SK-MEL-5 (cell line): ENCODE results near the gene ANO3. TPM values are rescaled to one million over a fixed set of nuclear protein-coding genes. Genes with fewer than 3 reads are reported as not detected.
A peak's percentile ranks its signal among the peaks of the same experiment; 100 is the strongest.

ENCODE experiments used
- DNase-seq: peaks from one replicate; pipeline ENCODE4 v3.0.0-alpha.2; 2016; ENCODE audit warnings: low read depth, low spot score
- in situ Hi-C: cut with HindIII; loops from 2 replicates; pipeline ENCODE4 v1.10.0; 2016; ENCODE audit warnings: low sequenced_read_pairs, high pct_unique_total_duplicates, low pct_unique_long_range_greater_than_20kb
- total RNA-seq: library from RNA; depleted of rRNA; stranded (reverse); fragments of >200 nt; shearing (Covaris generic); gene quantifications from 2 replicates; pipeline ENCODE4 v1.2.3, GENCODE V29; 2014

ANO3 gene
- total RNA-seq, 1 experiment from 2014 or later: 1.5 TPM

DNA sequence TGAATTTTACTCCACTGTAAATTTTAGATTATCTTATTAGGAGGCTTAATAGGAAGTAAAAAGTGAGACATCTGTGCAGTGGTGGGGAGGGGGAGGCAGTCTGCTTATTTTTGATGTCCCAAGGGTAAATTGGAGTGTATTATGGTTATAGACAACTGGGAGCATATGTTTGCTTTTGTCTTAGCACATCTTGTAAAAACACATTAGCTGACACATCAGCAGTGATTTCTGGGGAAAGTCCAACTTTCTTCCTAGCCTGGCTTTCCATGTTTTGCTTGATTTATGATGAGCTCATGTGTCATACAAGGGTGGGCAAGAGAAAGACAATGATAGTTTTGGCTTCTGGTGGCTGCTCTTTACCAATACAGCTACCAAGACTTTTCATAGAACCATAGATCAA, 4.0 kb downstream of the ANO3 start:
- in situ Hi-C loops: no loop called here
- DNase-seq: no peak

DNA sequence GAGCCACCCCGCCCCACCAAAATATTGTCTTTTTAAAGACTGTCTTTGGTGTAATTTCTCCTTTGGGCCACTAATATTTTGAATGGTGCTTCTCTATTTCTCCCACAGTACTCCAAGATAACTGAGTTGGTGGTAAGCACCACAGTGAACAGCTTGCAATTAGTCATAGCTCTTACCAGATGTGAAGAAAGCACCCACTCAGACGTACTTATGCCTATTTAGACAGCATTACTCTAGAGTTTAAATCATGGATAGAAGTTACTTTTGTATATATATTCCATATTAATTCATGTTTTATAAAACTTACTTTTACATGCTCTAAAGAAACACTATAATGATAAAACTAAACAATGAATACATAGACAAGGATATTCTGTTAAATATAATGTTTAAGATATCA, 12.7 kb downstream of the ANO3 start:
- no peak for DNase-seq
- in situ Hi-C loops: no loop called here

DNA sequence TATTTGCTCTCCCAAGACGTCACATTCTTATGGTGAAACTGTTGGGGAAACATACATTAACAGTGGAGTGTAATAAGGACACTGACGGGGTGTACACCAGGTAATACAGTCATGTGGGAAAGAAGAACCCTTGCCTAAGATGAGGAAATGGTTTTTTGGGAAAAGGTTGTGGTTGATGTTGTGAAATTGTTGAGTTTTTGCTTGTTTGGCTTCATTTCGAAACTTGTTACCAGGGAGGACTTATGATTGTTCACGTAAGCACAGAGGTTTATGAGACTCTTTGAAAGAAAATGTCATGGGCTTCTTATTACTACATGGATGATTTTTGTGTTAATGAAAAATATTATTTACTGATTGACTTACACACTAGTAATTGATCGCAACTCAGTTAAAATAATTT, 16.8 kb downstream of the ANO3 start:
- DNase-seq: no peak
- in situ Hi-C loops: no loop called here

DNA sequence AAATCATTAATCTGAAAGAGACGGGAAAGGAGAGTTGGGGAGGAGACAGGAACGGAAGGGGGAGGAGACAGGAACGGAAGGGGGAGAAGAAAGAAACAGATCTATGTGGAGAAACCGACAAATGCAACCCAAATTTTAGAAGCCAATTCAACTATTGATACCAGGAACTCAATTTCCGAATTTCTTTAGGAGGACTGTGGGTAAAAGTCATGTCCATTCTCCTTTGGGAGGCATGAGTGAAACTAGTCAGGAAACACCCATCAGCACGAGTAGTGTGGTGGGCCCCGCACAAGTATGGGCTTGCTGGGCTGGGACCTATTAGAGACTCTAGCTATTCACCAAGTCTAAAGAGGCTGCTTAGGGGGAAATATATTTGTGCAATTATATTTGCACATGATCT, 18.1 kb downstream of the ANO3 start:
- in situ Hi-C loops: no loop called here
- DNase-seq: no peak

DNA sequence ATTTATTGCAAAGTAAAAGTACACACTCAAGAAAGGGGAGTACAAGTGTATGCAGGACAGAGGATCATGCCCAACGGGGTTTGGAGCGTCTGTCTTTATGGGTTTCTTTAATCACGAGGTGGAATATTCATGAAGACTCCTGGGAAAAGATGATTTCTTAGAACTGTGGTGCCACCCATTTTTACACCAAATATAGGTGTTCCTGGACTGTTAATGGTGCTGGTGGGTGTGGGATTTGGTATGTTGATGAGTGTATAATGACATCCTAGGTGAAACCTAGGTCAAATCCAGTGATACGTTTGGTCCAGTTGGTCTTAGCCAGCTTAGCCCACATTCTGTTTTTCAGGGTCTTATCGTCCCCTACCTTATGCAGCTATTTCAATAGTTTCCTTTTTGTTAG, 21.1 kb downstream of the ANO3 start:
- DNase-seq: no peak
- in situ Hi-C loops: no loop called here

DNA sequence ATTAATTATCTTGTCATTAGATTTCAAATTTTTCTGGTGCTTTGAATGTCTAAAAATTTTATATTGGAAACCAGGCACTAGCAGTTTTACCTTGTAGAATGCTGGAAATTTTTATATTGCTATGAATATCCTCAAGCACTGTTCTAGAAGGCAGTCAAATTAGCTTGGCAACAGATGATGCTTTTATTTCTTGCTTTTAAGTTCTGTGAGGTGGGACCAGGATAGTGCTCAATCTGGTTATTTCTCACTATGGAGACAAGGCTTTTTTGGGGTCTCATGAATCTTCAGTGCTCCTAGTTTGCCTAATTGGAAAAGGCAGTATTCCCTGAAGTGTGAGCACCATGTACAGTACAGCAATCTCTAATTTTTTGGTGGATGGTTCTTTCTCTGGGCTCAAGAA, 27.1 kb downstream of the ANO3 start:
- in situ Hi-C loops: no loop called here
- DNase-seq: no peak

DNA sequence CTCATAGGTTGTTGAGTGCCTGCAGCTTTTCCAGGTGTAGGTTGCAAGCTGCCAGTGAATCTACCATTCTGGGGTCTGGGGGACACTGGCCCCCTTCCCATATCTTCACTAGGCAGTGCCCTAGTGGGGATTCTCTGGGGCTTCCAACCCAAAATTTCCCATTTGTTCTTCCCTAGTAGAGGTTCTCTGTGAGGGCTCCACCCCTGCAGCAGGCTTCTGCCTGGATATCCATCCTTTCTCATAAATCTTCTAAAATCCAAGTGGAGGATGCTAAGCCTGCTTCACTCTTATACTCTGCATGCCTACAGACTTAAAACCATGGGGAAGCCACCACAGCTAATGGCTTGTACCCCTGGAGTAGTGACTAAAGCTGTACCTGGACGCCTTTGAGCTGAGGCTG, 33.4 kb downstream of the ANO3 start:
- in situ Hi-C loops: no loop called here
- no peak for DNase-seq

DNA sequence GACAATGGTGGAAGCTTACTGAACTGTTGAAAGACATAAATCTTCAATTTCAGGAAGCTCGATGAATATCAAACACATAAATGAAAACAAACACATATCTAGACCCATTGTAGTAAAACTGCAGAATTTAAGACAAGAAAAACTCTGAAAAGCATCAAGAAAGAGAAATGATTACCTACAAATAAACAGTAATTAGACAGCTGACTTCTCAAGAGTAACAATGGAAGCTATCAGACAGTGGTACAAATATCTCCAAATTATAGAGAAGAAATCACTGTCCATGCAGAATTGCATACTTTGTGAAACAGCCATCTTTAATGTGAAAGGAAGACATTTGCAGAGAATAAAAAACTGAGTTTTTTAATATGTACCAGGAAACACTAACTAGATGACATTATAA, 45.7 kb downstream of the ANO3 start:
- in situ Hi-C loops: no loop called here
- no peak for DNase-seq

DNA sequence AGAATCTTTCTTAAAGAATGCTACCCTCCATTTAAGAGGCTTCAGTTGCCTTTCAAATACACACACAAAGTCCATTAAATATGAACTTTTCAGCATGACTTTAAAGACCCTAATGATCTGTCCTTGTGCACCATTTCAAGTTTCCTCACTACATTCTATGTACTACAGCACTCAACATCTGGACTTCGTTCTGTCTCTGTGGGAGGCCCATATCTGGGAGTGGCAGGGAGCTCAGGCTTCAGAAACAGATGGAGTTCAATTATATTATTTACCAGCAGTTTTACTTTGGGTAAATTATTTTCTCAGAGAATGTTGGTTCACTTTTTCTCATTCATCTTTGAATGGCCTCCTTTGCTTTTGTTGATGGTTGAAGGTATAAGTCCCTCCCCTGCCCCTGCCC, 67.4 kb downstream of the ANO3 start:
- DNase-seq: no peak
- in situ Hi-C loops: no loop called here

DNA sequence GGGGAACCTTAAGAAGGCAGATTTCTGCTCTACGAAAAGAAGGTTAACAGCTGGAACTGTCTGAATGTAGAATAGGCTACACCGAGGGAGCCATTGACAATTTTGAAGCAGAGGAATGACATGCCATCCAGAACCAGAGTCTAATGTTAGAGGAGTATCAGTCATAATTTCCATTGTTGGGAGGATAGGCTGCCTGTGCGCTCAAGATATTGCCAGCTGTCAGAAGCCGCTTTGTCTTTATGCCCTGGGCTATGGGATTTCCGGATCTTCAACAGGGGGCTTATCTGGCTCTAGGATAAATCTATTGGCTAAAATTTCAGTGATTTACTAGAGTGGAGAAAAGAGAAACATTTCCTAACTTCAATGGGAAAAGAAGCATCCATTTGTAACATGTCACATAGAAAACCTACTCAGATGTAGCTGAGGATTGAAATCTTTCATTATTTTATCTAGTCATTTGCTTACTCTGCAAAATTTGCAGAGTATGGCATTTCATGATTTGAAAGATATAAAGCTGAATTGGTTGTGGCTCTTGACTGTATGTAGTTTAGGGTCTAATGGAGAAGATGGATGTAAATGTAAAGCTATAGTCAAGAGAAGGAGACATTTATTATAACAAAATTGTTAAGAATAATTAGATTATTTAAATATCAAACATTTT, 78.9 kb downstream of the ANO3 start:
- in situ Hi-C loops: no loop called here
- no peak for DNase-seq

DNA sequence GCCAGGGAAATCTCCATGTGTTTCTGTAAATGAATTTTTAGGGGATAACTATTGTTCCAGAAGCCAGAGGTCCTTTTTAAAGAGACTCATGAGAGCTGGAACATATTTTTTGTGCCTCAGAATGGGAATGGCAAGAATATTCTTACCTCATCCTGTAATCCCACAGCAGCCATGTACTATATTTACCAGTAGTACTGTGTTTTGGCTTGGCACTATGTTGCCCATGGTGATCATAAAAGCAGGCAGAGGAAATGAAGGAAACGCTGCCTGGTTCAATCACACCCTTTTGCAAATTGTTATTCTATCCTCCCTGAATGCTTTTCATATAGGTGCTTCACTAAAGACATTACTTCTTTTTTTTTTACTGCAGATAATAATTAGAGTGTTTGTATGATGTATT, 81.0 kb downstream of the ANO3 start:
- in situ Hi-C loops: no loop called here
- no peak for DNase-seq

DNA sequence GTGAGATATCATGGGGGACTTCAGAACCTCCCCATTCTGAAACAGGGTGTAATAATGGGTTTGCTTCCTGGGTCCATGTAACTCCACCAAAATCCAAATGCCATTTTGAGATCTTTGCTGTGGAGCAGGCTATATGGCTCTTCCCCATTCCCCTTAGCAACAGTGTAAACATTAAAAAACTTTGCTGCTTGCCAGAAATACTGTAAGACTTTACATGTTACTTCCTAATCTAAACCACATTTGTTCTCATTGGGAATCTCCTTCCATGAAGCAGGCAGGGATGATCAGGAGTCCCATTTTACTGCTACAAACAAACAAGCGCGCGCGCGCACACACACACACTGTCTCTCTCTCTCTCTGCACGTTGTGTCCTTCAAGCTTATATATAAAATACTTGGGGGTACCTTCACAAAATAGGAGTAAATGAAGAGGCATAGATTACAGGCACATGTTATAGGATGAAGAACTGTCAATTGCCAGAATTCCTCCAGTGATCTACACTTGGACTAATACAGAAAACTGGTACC, 86.5 kb downstream of the ANO3 start:
- DNase-seq: no peak
- in situ Hi-C loops: no loop called here

DNA sequence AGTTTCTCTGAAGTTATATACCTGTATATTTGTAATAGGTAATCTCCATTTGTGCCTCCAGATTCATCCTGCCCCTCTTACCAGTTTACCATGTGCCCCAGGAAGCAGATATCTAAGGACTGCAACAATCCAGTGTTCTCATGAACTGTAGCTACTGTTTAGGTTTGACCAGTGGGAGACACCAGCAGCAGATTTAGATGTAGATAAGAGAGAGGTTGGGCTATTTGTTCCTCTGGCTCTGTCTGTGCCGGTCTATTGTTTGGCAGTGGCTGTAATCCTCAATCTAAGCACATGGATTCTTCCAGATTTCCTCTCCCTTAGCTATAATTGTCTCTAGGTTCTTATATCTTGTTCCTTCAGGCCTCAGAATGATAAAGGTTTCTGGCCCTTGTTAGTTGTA, 88.4 kb downstream of the ANO3 start:
- in situ Hi-C loops: no loop called here
- DNase-seq: no peak

DNA sequence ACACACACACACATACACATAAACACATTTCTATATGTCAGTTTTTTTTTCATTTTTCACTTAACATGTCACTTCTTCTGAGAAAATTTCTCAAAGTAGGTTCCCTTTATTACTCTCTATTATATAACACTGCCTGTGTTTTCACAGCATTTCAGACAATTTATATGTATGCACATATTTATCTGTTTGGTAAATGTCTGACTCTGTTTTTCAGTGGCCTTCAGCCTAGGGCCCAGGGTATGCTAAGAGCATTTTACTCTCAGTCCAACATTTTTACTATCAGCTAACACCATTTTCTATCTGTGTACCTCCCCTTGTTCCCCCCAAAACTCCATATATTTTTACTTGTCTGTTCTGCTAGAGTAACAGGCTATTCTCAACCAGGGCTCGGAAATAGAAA, 92.3 kb downstream of the ANO3 start:
- in situ Hi-C loops: no loop called here
- no peak for DNase-seq

DNA sequence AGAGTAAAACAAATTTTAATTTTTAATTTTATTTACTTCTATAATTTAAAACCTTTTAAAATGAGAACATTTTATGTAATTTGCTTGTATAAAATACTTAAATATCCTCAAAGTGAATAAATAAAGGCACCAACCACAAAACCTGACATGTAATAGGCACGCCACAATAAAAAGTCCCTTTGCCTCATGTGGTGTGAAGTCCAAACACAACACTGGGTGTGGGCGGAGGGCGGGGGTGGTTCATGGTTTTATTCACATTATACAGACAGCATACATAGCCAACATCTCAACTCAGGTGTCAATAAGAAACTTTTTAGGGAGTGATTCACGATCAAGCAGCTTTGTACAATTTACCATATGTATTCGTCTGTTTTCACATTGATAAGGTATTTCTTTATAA, 107.9 kb downstream of the ANO3 start:
- no peak for DNase-seq
- in situ Hi-C loops: no loop called here

DNA sequence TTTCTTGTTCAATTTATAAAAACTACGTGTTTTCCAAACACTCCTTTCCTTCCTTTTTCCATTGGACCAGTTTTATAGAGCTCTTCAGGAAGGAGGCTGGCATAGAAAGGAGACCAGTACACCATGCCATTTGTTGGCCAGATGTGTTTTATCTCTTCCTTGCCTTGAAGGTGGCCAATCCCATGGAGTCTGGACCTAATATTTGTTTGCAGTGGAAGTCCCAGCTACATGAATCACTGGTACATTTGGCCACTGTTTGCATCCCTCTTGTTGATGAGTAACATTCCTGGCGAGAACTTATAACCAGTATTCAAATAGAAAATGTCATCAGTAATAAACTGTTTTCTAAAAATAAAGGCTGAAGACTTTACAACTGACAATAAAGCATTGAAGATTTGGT, 110.2 kb downstream of the ANO3 start:
- in situ Hi-C loops: no loop called here
- no peak for DNase-seq

DNA sequence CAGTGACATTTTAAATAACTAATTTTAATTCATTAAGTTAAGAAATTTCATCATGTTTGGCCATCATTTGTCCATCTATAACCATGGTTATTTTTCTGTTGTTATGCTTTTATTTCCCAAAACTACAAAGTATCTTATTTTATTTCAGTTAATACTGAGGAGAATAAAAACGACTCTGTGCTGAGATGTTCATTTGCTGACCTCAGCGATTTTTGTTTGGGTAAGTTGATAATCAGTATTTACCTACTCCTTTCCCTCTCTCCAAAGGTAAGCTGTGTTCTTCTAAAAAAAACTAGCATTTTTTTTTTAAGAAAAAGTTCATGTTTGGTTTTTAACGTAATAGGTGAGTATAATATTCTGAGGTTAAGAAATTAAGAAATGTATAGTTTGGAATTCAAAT, 111.7 kb downstream of the ANO3 start:
- in situ Hi-C loops: no loop called here
- no peak for DNase-seq

DNA sequence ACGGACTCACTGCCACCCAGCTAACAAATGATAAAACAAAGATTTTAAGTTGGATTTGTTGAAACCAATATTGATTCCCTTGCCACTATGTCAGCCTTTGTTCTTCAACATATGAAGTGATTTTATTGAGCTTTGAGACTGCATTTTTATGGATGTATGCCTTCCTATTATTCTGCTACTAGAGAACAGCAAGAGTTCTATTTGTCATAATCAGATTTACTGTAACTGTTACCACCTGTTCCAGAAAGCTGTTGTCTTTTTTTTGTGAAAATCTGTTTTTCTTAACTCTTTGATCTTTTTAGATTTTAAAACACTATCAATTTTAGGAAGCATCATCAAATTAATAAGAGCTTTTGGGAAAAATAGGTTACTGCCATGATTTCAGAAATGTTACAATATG, 125.7 kb downstream of the ANO3 start:
- in situ Hi-C loops: no loop called here
- no peak for DNase-seq

DNA sequence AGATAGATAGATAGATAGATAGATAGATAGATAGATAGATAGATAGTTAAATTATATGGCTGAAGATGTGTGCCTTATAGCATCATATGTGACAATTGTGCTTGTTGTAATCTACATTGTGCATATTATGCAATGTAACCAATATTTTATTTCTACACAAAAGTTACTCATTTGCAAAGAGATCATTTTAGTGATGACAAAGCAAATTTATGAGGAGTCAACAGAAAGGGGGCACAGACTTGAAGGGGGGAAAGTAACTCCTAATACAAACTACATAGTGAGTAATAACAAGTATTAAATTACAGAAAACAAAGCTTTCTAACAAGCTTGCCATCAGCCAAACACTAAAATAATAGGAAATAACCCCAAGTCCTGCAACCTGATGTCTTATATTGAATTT, 133.3 kb downstream of the ANO3 start:
- no peak for DNase-seq
- in situ Hi-C loops: no loop called here

DNA sequence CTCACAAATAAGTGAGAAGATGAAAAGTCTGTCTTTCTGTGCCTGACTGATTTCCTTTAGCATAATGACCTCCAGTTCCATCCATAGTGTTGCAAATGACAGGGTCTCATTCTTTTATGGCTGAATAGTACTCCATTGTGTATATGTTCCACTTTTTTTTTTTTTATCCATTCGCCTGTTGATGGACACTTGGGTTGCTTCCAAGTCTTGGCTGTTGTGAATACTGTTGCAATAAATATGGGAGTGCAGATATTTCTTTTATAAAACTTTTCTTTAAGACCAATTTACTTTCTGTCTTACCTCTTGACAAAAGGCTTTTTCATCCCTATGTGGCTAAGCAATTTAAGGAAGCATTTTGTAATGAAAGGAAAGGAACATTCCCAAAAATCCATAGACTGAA, 135.6 kb downstream of the ANO3 start:
- in situ Hi-C loops: no loop called here

More for the DNA sequence above, 135.6 kb downstream of the ANO3 start:
- DNase-seq: peak; percentile 48
